ENCODE data around the gene F10. TPM values are rescaled to one million over a fixed set of nuclear protein-coding genes. Genes with fewer than 3 reads are reported as not detected.

F10 gene
- total and polyA plus RNA-seq, 2 donors (not counting 1 experiment from before 2014, with no cell fraction given) = not detected

DNA sequence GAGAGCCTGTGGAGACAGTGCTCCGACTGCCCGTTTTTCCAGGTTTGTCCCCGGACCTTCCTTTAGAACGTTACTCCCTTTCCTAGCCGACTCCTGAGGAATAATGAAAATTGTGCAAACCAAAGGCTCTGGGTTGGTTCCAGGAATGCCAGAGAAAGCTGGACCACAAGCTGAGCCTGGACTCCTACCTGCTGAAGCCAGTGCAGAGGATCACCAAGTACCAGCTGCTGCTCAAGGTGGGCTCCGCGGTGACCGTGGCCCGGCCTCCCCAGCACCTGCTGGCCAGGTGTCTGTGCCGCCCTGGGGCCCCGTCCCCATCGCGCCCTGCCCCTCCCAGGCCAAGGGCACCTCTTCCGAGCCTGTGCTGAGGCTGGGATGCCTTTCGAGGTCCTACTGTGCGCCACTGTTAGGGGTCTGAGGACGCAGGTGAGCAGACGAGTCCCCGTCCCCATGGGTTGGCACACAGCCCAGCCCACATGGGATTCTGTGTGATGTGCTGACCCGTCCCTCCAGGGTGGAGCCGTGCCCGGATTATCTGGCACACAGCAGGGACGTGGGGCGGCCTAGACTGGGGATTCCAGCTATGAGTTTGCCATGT, 37.6 kb upstream of the F10 start:
- H3K9me3 Mint-ChIP-seq (ENCODE audit: insufficient read depth) = no peaks in the 10 kb centered on the region
- H3K36me3 ChIP-seq (replicated peaks in 1 of 2; ENCODE audit: control extremely low read depth in 1 of 2, control insufficient read depth in 1 of 2, extremely low read depth in 1 of 2, insufficient read depth in 2 of 2, low read length in 1 of 2) = no peaks in the 10 kb centered on the region
- H3K4me3 Mint-ChIP-seq = no peak overlapping the region
- CTCF ChIA-PET = no interaction called here
- H3K27ac Mint-ChIP-seq = no peak overlapping the region
- H3K27me3 ChIP-seq (replicated peaks in 1 of 4; ENCODE audit: control extremely low read depth in 1 of 4, control insufficient read depth in 3 of 4, insufficient read depth in 4 of 4, low read length in 3 of 4) = no peaks in the 10 kb centered on the region
- H3K79me2 ChIP-seq (ENCODE audit: control insufficient read depth, insufficient read depth, low read length) = no peaks in the 10 kb centered on the region
- H3K4me2 ChIP-seq (replicated peaks; ENCODE audit: low read depth, low read length, poor library complexity, severe bottlenecking) = no peak overlapping the region
- TF ChIP-seq, protein P1, sequence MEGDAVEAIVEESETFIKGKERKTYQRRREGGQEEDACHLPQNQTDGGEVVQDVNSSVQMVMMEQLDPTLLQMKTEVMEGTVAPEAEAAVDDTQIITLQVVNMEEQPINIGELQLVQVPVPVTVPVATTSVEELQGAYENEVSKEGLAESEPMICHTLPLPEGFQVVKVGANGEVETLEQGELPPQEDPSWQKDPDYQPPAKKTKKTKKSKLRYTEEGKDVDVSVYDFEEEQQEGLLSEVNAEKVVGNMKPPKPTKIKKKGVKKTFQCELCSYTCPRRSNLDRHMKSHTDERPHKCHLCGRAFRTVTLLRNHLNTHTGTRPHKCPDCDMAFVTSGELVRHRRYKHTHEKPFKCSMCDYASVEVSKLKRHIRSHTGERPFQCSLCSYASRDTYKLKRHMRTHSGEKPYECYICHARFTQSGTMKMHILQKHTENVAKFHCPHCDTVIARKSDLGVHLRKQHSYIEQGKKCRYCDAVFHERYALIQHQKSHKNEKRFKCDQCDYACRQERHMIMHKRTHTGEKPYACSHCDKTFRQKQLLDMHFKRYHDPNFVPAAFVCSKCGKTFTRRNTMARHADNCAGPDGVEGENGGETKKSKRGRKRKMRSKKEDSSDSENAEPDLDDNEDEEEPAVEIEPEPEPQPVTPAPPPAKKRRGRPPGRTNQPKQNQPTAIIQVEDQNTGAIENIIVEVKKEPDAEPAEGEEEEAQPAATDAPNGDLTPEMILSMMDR (IDR thresholded peaks at IDR 0.05) = no peak
- no peak for TF ChIP-seq EZH2 (IDR thresholded peaks at IDR 0.05; ENCODE audit: borderline replicate concordance, insufficient read depth, low read depth, low read length, poor library complexity, severe bottlenecking)
- 92% methylated on average over 22 of the region's 24 CpGs for WGBS (ENCODE audit: insufficient coverage)
- H2AFZ ChIP-seq (ENCODE audit: insufficient read depth, low read depth, low read length, poor library complexity, severe bottlenecking) = no peak overlapping the region
- POLR2A ChIA-PET = no interaction called here
- DNase-seq = no peak
- no peaks in the 10 kb centered on the region for H3K27me3 Mint-ChIP-seq
- H4K20me1 ChIP-seq (ENCODE audit: control insufficient read depth, insufficient read depth, low read length, poor library complexity, severe bottlenecking) = no peaks in the 10 kb centered on the region
- peaks cover 0 to 28% (median 0%) of the 10 kb centered on the region in 3 donors for H3K9me3 ChIP-seq (ENCODE audit: control extremely low read depth in 1 of 3, control insufficient read depth in 2 of 3, insufficient read depth in 1 of 3, low read length in 2 of 3)
- H3K4me1 ChIP-seq (ENCODE audit: control insufficient read depth in 2 of 2, insufficient read depth in 2 of 2, low read length in 2 of 2) = no peaks in the 10 kb centered on the region
- intact Hi-C loops (cut with micrococcal nuclease) = no loop called here
- H3K27ac ChIP-seq (ENCODE audit: low read length in 2 of 2) = no peak overlapping the region
- no peak for ATAC-seq (ENCODE audit: low read depth)
- no peak overlapping the region for H3K4me3 ChIP-seq (ENCODE audit: control extremely low read depth in 1 of 5, extremely low read depth in 1 of 5, insufficient read depth in 1 of 5, low read depth in 2 of 5, low read length in 4 of 5)
- no peak overlapping the region for H3K9ac ChIP-seq (ENCODE audit: low read length)
- no peaks in the 10 kb centered on the region for H3K4me1 Mint-ChIP-seq

DNA sequence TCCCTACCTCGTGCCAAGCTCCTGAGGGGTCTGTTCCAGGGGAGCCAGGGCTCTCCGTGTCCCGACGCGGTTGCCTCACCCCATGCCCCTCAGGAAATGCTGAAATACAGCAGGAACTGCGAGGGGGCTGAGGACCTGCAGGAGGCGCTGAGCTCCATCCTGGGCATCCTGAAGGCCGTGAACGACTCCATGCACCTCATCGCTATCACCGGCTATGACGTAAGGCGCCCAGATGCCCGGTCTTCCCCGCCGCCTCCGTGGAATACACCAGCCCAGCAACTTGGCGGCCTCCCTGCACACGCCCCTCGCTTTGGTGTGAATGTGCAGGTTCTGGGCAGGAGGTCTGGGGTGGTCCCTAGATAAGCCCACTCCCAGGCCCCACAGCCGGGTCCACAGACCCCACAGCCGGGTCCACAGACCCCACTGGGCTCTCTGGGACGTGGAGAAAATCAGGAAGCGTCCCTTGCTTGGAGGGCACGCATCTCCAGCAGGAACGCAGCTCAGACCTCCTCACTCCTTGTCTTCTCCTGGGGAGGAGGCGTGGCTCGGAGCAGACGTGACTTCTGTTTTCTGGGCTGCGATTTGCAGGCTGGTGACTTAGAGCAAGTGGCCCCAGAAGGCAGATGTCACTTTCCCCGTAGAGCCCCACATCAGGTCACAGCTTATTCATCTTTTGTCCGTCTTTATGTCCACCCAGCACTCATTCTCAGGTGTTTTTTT, 36.4 kb upstream of the F10 start:
- Histone ChIP-seq H3K9ac (ENCODE audit: low read length) (no peak overlapping the region), H3K4me1 (ENCODE audit: control insufficient read depth in 2 of 2, insufficient read depth in 2 of 2, low read length in 2 of 2) (no peaks in the 10 kb centered on the region), H3K27ac (ENCODE audit: low read length in 2 of 2) (no peak overlapping the region), H4K20me1 (ENCODE audit: control insufficient read depth, insufficient read depth, low read length, poor library complexity, severe bottlenecking) (no peaks in the 10 kb centered on the region), H3K4me2 (replicated peaks; ENCODE audit: low read depth, low read length, poor library complexity, severe bottlenecking) (no peak overlapping the region), H3K27me3 (replicated peaks in 1 of 4; ENCODE audit: control extremely low read depth in 1 of 4, control insufficient read depth in 3 of 4, insufficient read depth in 4 of 4, low read length in 3 of 4) (no peaks in the 10 kb centered on the region), H3K36me3 (replicated peaks in 1 of 2; ENCODE audit: control extremely low read depth in 1 of 2, control insufficient read depth in 1 of 2, extremely low read depth in 1 of 2, insufficient read depth in 2 of 2, low read length in 1 of 2) (no peaks in the 10 kb centered on the region), H2AFZ (ENCODE audit: insufficient read depth, low read depth, low read length, poor library complexity, severe bottlenecking) (no peak overlapping the region), H3K79me2 (ENCODE audit: control insufficient read depth, insufficient read depth, low read length) (no peaks in the 10 kb centered on the region), H3K4me3 (ENCODE audit: control extremely low read depth in 1 of 5, extremely low read depth in 1 of 5, insufficient read depth in 1 of 5, low read depth in 2 of 5, low read length in 4 of 5) (no peak overlapping the region), H3K9me3 (ENCODE audit: control extremely low read depth in 1 of 3, control insufficient read depth in 2 of 3, insufficient read depth in 1 of 3, low read length in 2 of 3) (peaks cover 0 to 25% (median 0%) of the 10 kb centered on the region in 3 donors)
- Mint-ChIP-seq H3K27me3 (no peaks in the 10 kb centered on the region), H3K27ac (no peak overlapping the region), H3K4me3 (no peak overlapping the region), H3K9me3 (ENCODE audit: insufficient read depth) (no peaks in the 10 kb centered on the region), H3K4me1 (no peaks in the 10 kb centered on the region)
- CTCF ChIA-PET = no interaction called here
- TF ChIP-seq EZH2 (IDR thresholded peaks at IDR 0.05; ENCODE audit: borderline replicate concordance, insufficient read depth, low read depth, low read length, poor library complexity, severe bottlenecking) = no peak
- TF ChIP-seq, protein P1 (IDR thresholded peaks at IDR 0.05) = no peak
- ATAC-seq (ENCODE audit: low read depth) (no peak), DNase-seq (no peak)
- 92% methylated on average over 29 of the region's 32 CpGs for WGBS (ENCODE audit: insufficient coverage)
- intact Hi-C loops (cut with micrococcal nuclease) = no loop called here
- POLR2A ChIA-PET = no interaction called here
